Motor neuron (in vitro differentiated cells): ENCODE measurements around the gene NOB1. TPM values are rescaled to one million over a fixed set of nuclear protein-coding genes. Genes with fewer than 3 reads are reported as not detected.
"Not testable (repeated sequence)": the region's sequence is repeated elsewhere in the genome, so short reads cannot be mapped to it uniquely, and the experiment has no call there.

Experiments
- ATAC-seq, 8 experiments: fragments of 200-7000 bp; cut with Tn5 transposase; replicated peaks in 6 of 8; 2 replicates each; pipeline ENCODE4 v1.8.0; 2021; ENCODE audit warnings: mild to moderate bottlenecking in 8 of 8, moderate library complexity in 8 of 8
- H3K27ac ChIP-seq, 2 donors: fragments of 250-450 bp; sonication (Bioruptor Pico); 2 replicates each; pipeline ENCODE4 v1.9.0; 2021; ENCODE audit warnings: antibody characterized with exemption in 2 of 2, mild to moderate bottlenecking in 2 of 2, moderate library complexity in 1 of 2
- H3K4me1 ChIP-seq, 2 donors: fragments of 250-450 bp; sonication (Bioruptor Pico); replicated peaks in 1 of 2; 2 replicates each; pipeline ENCODE4 v1.6.1; 2021; ENCODE audit warnings: antibody characterized with exemption in 2 of 2, mild to moderate bottlenecking in 2 of 2, moderate library complexity in 1 of 2
- H3K4me3 ChIP-seq, 5 donors: fragments of 250-450 bp; sonication (Bioruptor Pico); 2 replicates each; pipeline ENCODE4 v1.9.0; 2021; ENCODE audit warnings: antibody characterized with exemption in 5 of 5, mild to moderate bottlenecking in 5 of 5, moderate library complexity in 4 of 5
- WGBS, 10 experiments: fragments of 450-650 bp; shearing (Covaris generic); methylation state at CpG; one replicate each; pipeline ENCODE4 v1.0.0; 2022; 5-methylcytosine and 5-hydroxymethylcytosine counted together
- in situ Hi-C, 9 experiments: fragments of 400-800 bp; cut with MboI; loops; one replicate each; pipeline ENCODE4 v1.15.0; 2021; ENCODE audit warnings: low sequenced_read_pairs in 9 of 9, low pct_unique_long_range_greater_than_20kb in 2 of 9; ENCODE audit not compliant: unreplicated experiment in 9 of 9
- total RNA-seq, 8 experiments: library from RNA; unstranded; fragments of 300-600 nt; gene quantifications; 2 replicates each; pipeline versions ENCODE4 v1.2.3 to v1.2.4, GENCODE V29; 2022

Gene NOB1
- total RNA-seq, 8 experiments from 2014 or later, result 15.5 to 88.8 (median 35.1) TPM

- no peak for ATAC-seq
- H3K4me3 ChIP-seq, result peak overlapping the region; percentile 76 to 98 (median 92)
- peaks cover 6 to 7% of the 10 kb centered on the region in 2 donors for H3K4me1 ChIP-seq
- whole genome bisulfite sequencing, 10 experiments, result 0 to 60% (median 19%) methylated on average over 1 to 3 of the region's 4 CpGs; no CpG with 5 or more reads in 2 of the 10 experiments
- H3K27ac ChIP-seq, result peak overlapping the region; percentile 73 to 85
- in situ Hi-C loops, result loop anchor here in 1 of 9 experiments (25.0 kb wide), 1 partner anchor 367 kb away; the partner anchor contains the start of gene TERF2
Observed at GRCh38 chr16:69754143-69754468, 620 bp downstream of the NOB1 start.

DNA sequence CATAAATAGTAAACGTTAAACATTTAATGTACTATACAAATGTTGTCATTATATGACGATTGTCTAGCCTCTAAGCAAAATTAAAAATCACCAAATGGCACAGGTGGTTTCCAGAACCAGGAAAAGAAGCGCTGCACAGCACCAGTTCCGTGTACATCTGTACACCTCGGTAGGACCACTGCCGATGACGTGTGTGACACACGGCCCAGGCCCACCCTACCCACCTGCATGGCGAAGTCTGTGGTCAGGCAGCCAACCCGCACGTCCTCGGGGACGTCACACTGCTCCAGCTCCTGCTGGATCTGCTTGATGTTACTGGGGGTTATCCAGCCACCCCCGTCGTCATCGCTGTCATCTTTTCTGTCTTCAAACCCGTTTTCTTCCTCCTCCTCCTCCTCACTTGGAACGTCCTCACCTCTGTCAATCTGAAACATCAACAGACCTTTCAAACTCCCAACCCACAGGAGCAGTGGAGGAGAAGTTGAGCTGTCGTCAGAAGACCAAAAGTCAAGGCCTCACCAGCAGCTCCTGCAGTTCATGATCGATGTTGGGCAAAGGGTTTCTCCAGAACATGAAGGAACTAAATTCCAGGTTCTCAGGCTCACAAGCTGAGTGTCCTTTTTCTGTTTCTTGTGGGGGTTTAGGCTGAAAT lies 5.9 kb downstream of the NOB1 start:
- H3K4me3 ChIP-seq, result no peak overlapping the region
- H3K27ac ChIP-seq, result no peak overlapping the region
- in situ Hi-C loops, result loop anchor here in 1 of 9 experiments (25.0 kb wide), 1 partner anchor 337 kb away; the partner anchor contains the start of gene CYB5B
- ATAC-seq, result no peak
- peaks cover 4 to 5% of the 10 kb centered on the region in 2 donors for H3K4me1 ChIP-seq
- WGBS, 10 experiments, result 62 to 100% (median 94%) methylated on average over 1 to 10 of the region's 20 CpGs; no CpG with 5 or more reads in 1 of the 10 experiments

DNA sequence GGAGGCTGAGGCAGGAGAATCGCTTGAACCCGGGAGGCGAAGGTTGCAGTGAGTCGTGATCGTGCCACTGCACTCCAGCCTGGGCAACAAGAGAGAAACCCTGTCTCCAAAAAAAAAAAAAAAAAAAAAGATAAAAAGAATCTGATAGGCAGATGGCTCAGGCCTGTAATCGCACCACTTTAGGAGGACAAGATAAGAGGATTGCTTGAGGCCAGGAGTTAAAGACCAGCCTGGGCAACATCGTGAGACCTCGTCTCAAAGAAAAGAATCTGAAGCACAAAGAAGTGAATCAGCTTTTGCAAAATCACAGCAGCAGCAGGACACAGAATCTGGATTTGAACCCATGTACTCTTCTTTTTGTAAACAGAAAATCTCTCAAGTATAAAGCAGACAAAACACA lies 7.6 kb downstream of the NOB1 start:
- no peaks in the 10 kb centered on the region for H3K4me1 ChIP-seq
- no peak overlapping the region for H3K27ac ChIP-seq
- H3K4me3 ChIP-seq, result no peak overlapping the region
- in situ Hi-C loops, result loop anchor here in 1 of 9 experiments (25.0 kb wide), 1 partner anchor 335 kb away; the partner anchor contains the start of gene CYB5B
- 78 to 100% (median 96%) methylated on average over 1 to 8 of the region's 8 CpGs for WGBS, 10 experiments
- ATAC-seq, result no peak

- Histone ChIP-seq H3K4me3 (no peak overlapping the region), H3K27ac (no peak overlapping the region), H3K4me1 (no peaks in the 10 kb centered on the region)
- peak in 2 of 8 experiments; percentile 68 to 78 for ATAC-seq
- in situ Hi-C loops, result loop anchor here in 1 of 9 experiments (25.0 kb wide), 1 partner anchor 334 kb away; the partner anchor contains the start of gene CYB5B
- WGBS, 10 experiments, result 67 to 100% (median 86%) methylated on average over 1 to 10 of the region's 10 CpGs; no CpG with 5 or more reads in 1 of the 10 experiments
Observed at GRCh38 chr16:69745959-69746358, 8.8 kb downstream of the NOB1 start.

- ATAC-seq, result no peak
- 80 to 100% (median 96%) methylated on average over 1 to 8 of the region's 11 CpGs; no CpG with 5 or more reads in 2 of the 10 experiments for WGBS, 10 experiments
- H3K27ac ChIP-seq, result no peak overlapping the region
- H3K4me3 ChIP-seq, result no peak overlapping the region
- H3K4me1 ChIP-seq, result no peaks in the 10 kb centered on the region
- in situ Hi-C loops, result loop anchor here in 1 of 9 experiments (25.0 kb wide), 1 partner anchor 333 kb away; the partner anchor contains the start of gene CYB5B
Observed at GRCh38 chr16:69745232-69745612, 9.5 kb downstream of the NOB1 start.

DNA sequence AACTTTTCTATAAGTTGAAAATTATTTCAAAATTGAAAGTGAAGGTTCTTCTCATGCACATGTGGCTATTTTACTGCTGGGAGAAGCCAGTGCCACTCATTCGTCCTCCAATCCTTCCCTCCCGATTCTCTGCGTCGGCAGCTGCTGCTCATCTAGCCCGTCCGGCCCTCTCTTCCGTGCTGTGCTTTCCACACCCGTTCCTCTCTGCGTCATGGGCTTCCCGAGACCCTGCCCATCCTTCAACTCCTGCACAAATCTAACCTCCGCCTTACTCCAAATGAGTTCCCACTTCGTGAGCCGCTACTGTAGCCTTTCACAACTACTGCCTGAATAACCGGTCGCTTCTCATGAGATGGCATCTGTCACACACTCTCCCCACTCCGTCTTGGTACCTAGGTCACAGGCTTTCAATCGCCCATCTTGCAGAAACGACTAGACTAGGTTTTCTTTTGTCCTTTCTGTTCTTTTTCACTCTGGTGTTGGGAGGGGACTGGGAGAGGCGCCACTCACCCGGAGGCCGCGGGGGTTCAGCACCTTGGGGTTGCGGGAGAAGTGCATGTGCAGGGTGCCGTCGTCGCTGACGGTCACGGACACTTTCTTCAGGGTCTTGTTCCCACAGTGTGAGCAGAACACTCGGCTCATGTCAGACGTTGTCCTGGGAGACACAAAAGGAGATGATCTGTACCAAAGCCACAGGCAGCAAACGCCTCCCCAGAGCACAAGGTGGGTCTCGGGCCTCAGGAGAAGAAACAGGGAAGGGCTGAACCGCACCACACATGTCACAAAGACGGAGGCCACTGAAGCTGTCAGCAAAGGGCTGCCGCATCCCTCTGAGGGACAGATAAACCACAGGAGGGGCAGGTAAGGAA lies 10.1 kb downstream of the NOB1 start:
- H3K4me3 ChIP-seq, result no peak overlapping the region
- ATAC-seq, result no peak
- in situ Hi-C loops, result loop anchor here in 1 of 9 experiments (25.0 kb wide), 1 partner anchor 332 kb away; the partner anchor contains the start of gene CYB5B
- H3K4me1 ChIP-seq, result no peaks in the 10 kb centered on the region
- no peak overlapping the region for H3K27ac ChIP-seq
- WGBS, 10 experiments, result 87 to 100% (median 94%) methylated on average over 1 to 19 of the region's 35 CpGs; no CpG with 5 or more reads in 1 of the 10 experiments

DNA sequence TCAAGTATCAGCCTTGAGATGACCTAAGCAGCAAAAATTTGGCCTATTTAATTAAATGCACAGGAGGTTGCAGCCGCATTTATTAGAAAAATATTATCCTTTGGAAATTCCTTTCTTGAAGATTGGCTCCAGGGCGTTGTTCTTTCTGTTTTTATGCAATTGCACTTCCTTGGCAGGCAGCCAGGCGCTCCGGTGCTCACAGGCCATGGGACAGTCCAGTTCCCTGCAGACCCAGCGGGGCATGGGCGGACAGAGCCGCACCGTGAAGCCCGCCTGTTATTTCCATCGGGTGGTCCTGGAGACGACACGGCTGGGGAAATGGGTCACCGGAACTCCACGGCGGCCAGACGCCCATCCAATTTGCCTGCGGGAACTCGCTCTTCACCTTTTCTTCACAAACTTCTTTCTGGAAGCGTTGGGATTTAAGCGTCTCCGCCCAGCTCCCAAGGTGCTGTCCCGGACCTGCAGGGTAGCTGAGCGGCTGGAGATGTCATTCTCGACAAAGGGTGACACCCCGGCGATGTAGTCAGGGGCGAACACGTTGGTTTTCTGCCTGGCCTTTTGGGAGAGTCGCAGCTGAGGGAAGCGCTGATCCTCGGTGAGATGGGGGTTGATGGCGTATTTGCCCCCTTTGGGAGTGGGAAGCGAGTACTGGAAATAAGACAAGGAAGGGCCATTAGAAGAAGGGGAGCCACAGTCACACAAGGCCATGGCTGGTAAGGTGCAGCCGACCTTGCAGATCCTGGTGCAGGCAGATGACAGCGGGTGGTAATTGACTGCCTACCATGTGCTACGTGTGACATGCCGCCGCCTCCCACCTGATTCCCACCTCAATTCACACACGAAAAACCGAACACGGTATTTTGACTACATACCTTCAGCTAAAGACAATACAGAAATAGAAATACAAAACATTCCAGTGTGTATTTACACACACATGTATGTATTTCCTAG lies 12.5 kb downstream of the NOB1 start:
- no peaks in the 10 kb centered on the region for H3K4me1 ChIP-seq
- peak in 7 of 8 experiments; percentile 32 to 77 (median 49) for ATAC-seq
- no peak overlapping the region for H3K4me3 ChIP-seq
- no peak overlapping the region for H3K27ac ChIP-seq
- WGBS, 10 experiments, result 5 to 100% (median 92%) methylated on average over 4 to 20 of the region's 41 CpGs; no CpG with 5 or more reads in 2 of the 10 experiments
- in situ Hi-C loops, result loop anchor here in 1 of 9 experiments (25.0 kb wide), 1 partner anchor 330 kb away; the partner anchor contains the start of gene CYB5B

GRCh38 chr16:69741519-69741918 lies 13.2 kb downstream of the NOB1 start:
- Histone ChIP-seq H3K4me1 (no peaks in the 10 kb centered on the region), H3K4me3 (no peak overlapping the region), H3K27ac (no peak overlapping the region)
- in situ Hi-C loops, result loop anchor here in 1 of 9 experiments (25.0 kb wide), 1 partner anchor 329 kb away; the partner anchor contains the start of gene CYB5B
- WGBS, 10 experiments, result 24 to 100% (median 84%) methylated on average over 2 to 8 of the region's 8 CpGs; no CpG with 5 or more reads in 1 of the 10 experiments
- ATAC-seq, result peak in 2 of 8 experiments; percentile 19 to 20

GRCh38 chr16:69732101-69732500 lies 22.6 kb downstream of the NOB1 start:
- H3K4me1 ChIP-seq, result peaks cover 0 to 5% of the 10 kb centered on the region in 2 donors
- in situ Hi-C loops, result loop anchor here in 1 of 9 experiments (25.0 kb wide), 1 partner anchor 320 kb away; the partner anchor contains the start of gene CYB5B
- 67 to 100% (median 93%) methylated on average over 1 to 5 of the region's 6 CpGs; no CpG with 5 or more reads in 1 of the 10 experiments for WGBS, 10 experiments
- no peak overlapping the region for H3K27ac ChIP-seq
- no peak for ATAC-seq
- H3K4me3 ChIP-seq, result no peak overlapping the region

- H3K27ac ChIP-seq, H3K4me3 ChIP-seq, ATAC-seq, H3K4me1 ChIP-seq: not testable (repeated sequence)
- 89 to 100% (median 100%) methylated on average over 1 to 4 of the region's 5 CpGs; no CpG with 5 or more reads in 1 of the 10 experiments for WGBS, 10 experiments
- in situ Hi-C loops, result loop anchor here in 1 of 9 experiments (25.0 kb wide), 1 partner anchor 319 kb away; the partner anchor contains the start of gene CYB5B
Observed at GRCh38 chr16:69731280-69731679, 23.4 kb downstream of the NOB1 start.

GRCh38 chr16:69729030-69729429 lies 25.7 kb downstream of the NOB1 start:
- not testable (repeated sequence) for H3K4me3 ChIP-seq, ATAC-seq, H3K27ac ChIP-seq
- in situ Hi-C loops, result loop anchor here in 1 of 9 experiments (25.0 kb wide), 1 partner anchor 317 kb away; the partner anchor contains the start of gene CYB5B
- peaks cover 4 to 13% of the 10 kb centered on the region in 2 donors for H3K4me1 ChIP-seq
- 90 to 100% (median 100%) methylated on average over 1 to 3 of the region's 4 CpGs; no CpG with 5 or more reads in 2 of the 10 experiments for WGBS, 10 experiments
